Measurements from ENCODE around the gene ZNF157. TPM values are rescaled to one million over a fixed set of nuclear protein-coding genes. Genes with fewer than 3 reads are reported as not detected.
"Not testable (repeated sequence)": the region's sequence is repeated elsewhere in the genome, so short reads cannot be mapped to it uniquely, and the experiment has no call there.

The ZNF157 gene
- total RNA-seq: 0.13 and 0.16 TPM in 2 replicates
- long read RNA-seq: 0 reads

GRCh38 chrX:47370278-47370677 is at the start of gene ZNF157:
Gene ZNF157, plus strand, starts transcription at chrX:47370578. Its CDS starts 91 bp downstream, at chrX:47370669.
- Mint-ChIP-seq H3K36me3 (ENCODE audit: unreplicated experiment) (no peaks in the 10 kb centered on the region), H3K27ac (ENCODE audit: unreplicated experiment) (no peak within 1 kb of the TSS), H3K27me3 (ENCODE audit: unreplicated experiment) (no peaks in the 10 kb centered on the region), H3K9me3 (ENCODE audit: unreplicated experiment) (no peaks in the 10 kb centered on the region), H3K4me1 (ENCODE audit: unreplicated experiment) (no peaks in the 10 kb centered on the region), H3K4me3 (ENCODE audit: unreplicated experiment) (no peak within 1 kb of the TSS)
- TF ChIP-seq CTCF (IDR thresholded peaks at IDR 0.05): no peak
- no peak for DNase-seq (ENCODE audit: extremely low spot score, unreplicated experiment)

- H3K4me1 Mint-ChIP-seq (ENCODE audit: unreplicated experiment): no peaks in the 10 kb centered on the region
- no peak for DNase-seq (ENCODE audit: extremely low spot score, unreplicated experiment)
- H3K9me3 Mint-ChIP-seq (ENCODE audit: unreplicated experiment): no peaks in the 10 kb centered on the region
- no peaks in the 10 kb centered on the region for H3K27me3 Mint-ChIP-seq (ENCODE audit: unreplicated experiment)
- TF ChIP-seq CTCF (IDR thresholded peaks at IDR 0.05): no peak
- no peak overlapping the region for H3K4me3 Mint-ChIP-seq (ENCODE audit: unreplicated experiment)
- H3K36me3 Mint-ChIP-seq (ENCODE audit: unreplicated experiment): no peaks in the 10 kb centered on the region
- no peak overlapping the region for H3K27ac Mint-ChIP-seq (ENCODE audit: unreplicated experiment)
These were observed 49.0 kb upstream of the ZNF157 start for GRCh38 chrX:47321386-47321785.

- Mint-ChIP-seq H3K27ac (ENCODE audit: unreplicated experiment) (no peak overlapping the region), H3K36me3 (ENCODE audit: unreplicated experiment) (no peaks in the 10 kb centered on the region), H3K4me1 (ENCODE audit: unreplicated experiment) (no peaks in the 10 kb centered on the region), H3K9me3 (ENCODE audit: unreplicated experiment) (no peaks in the 10 kb centered on the region), H3K27me3 (ENCODE audit: unreplicated experiment) (no peaks in the 10 kb centered on the region), H3K4me3 (ENCODE audit: unreplicated experiment) (no peak overlapping the region)
- no peak for DNase-seq (ENCODE audit: extremely low spot score, unreplicated experiment)
- no peak for TF ChIP-seq CTCF (IDR thresholded peaks at IDR 0.05)
These were observed 48.5 kb upstream of the ZNF157 start for GRCh38 chrX:47321823-47322371.

GRCh38 chrX:47327902-47328301 is 42.5 kb upstream of the ZNF157 start:
- Mint-ChIP-seq H3K9me3 (ENCODE audit: unreplicated experiment) (no peaks in the 10 kb centered on the region), H3K4me3 (ENCODE audit: unreplicated experiment) (no peak overlapping the region), H3K4me1 (ENCODE audit: unreplicated experiment) (no peaks in the 10 kb centered on the region), H3K36me3 (ENCODE audit: unreplicated experiment) (no peaks in the 10 kb centered on the region), H3K27me3 (ENCODE audit: unreplicated experiment) (no peaks in the 10 kb centered on the region), H3K27ac (ENCODE audit: unreplicated experiment) (no peak overlapping the region)
- no peak for DNase-seq (ENCODE audit: extremely low spot score, unreplicated experiment)
- TF ChIP-seq CTCF (IDR thresholded peaks at IDR 0.05): no peak

GRCh38 chrX:47332729-47333128 is 37.6 kb upstream of the ZNF157 start:
- DNase-seq (ENCODE audit: extremely low spot score, unreplicated experiment); H3K27me3 Mint-ChIP-seq (ENCODE audit: unreplicated experiment); H3K9me3 Mint-ChIP-seq (ENCODE audit: unreplicated experiment); H3K4me3 Mint-ChIP-seq (ENCODE audit: unreplicated experiment); H3K4me1 Mint-ChIP-seq (ENCODE audit: unreplicated experiment); H3K36me3 Mint-ChIP-seq (ENCODE audit: unreplicated experiment); H3K27ac Mint-ChIP-seq (ENCODE audit: unreplicated experiment): not testable (repeated sequence)

- Mint-ChIP-seq H3K27me3 (ENCODE audit: unreplicated experiment) (no peaks in the 10 kb centered on the region), H3K4me3 (ENCODE audit: unreplicated experiment) (no peak overlapping the region), H3K9me3 (ENCODE audit: unreplicated experiment) (peaks cover 7% of the 10 kb centered on the region), H3K27ac (ENCODE audit: unreplicated experiment) (no peak overlapping the region), H3K36me3 (ENCODE audit: unreplicated experiment) (no peaks in the 10 kb centered on the region), H3K4me1 (ENCODE audit: unreplicated experiment) (no peaks in the 10 kb centered on the region)
- TF ChIP-seq CTCF (IDR thresholded peaks at IDR 0.05): no peak
- no peak for DNase-seq (ENCODE audit: extremely low spot score, unreplicated experiment)
These were observed 18.7 kb upstream of the ZNF157 start for GRCh38 chrX:47351706-47352105.
